Measurements from ENCODE around the gene TLE1. TPM values are rescaled to one million over a fixed set of nuclear protein-coding genes. Genes with fewer than 3 reads are reported as not detected.

TLE1 gene
- total and polyA plus RNA-seq, 10 of the 15 experiments (the other 5 are each of a cell fraction or from before 2014, with no cell fraction given): 0.04 to 0.23 (median 0.10) TPM; not detected in 6

GRCh38 chr9:81724242-81724889 is 35.0 kb upstream of the TLE1 start:
- H3K4me2 ChIP-seq (ENCODE audit: control insufficient read depth, insufficient read depth): no peak overlapping the region
- no TSS peak for BruUV-seq (replicated peaks)
- 27% methylated on average over 3 of the region's 3 CpGs for WGBS (ENCODE audit: insufficient coverage, insufficient replicate concordance, low lambda C conversion rate, missing lambda C conversion rate)
- no peak for FAIRE-seq
- no peaks in the 10 kb centered on the region for H3K79me2 ChIP-seq (ENCODE audit: control insufficient read depth, insufficient read depth, low read length)
- H3K4me3 ChIP-seq: no peak overlapping the region
- intact Hi-C loops (cut with micrococcal nuclease; ENCODE audit: unreplicated experiment): no loop called here
- no peaks in the 10 kb centered on the region for H3K36me3 ChIP-seq (ENCODE audit: control insufficient read depth in 2 of 2, insufficient read depth in 2 of 2, low read length in 1 of 2)
- no peak for TF ChIP-seq MLLT1 (IDR thresholded peaks at IDR 0.05)
- TF ChIP-seq ZBED1 (IDR thresholded peaks at IDR 0.05; ENCODE audit: borderline replicate concordance): no peak
- TF ChIP-seq SMARCA5 (IDR thresholded peaks at IDR 0.05): no peak
- no peak for TF ChIP-seq DPF2 (IDR thresholded peaks at IDR 0.05)
- TF ChIP-seq MTA2 (IDR thresholded peaks at IDR 0.05; ENCODE audit: low read depth): no peak
- TF ChIP-seq BCL3 (IDR thresholded peaks at IDR 0.05; ENCODE audit: borderline replicate concordance, insufficient read depth, low read depth, low read length, poor library complexity, severe bottlenecking): no peak
- no peak for DNase-seq (ENCODE audit: low read depth, low spot score)
- POLR2A ChIA-PET: no interaction called here
- no peak overlapping the region for H3K9ac ChIP-seq (ENCODE audit: control insufficient read depth, insufficient read depth, low read length)
- H3K27ac ChIP-seq (ENCODE audit: control insufficient read depth, insufficient read depth): no peak overlapping the region
- SMC1A ChIA-PET (ENCODE audit: uncharacterized antibody, unreplicated experiment): interaction anchor here (1.7 kb wide), 1 partner anchor 18 kb away, joined by 4 read pairs; no protein-coding TSS in a partner anchor
- no peak overlapping the region for H2AFZ ChIP-seq (ENCODE audit: control insufficient read depth, low read depth, low read length)
- CTCF ChIA-PET: interaction anchor here (0.7 kb wide), 1 partner anchor 230 kb away, joined by 3 read pairs; no protein-coding TSS in a partner anchor
- no peak for ATAC-seq
- no peaks in the 10 kb centered on the region for H3K27me3 ChIP-seq (replicated peaks in 1 of 2; ENCODE audit: control insufficient read depth in 2 of 2, insufficient read depth in 2 of 2, low read length in 1 of 2)
- H4K20me1 ChIP-seq (ENCODE audit: control insufficient read depth, insufficient read depth): no peaks in the 10 kb centered on the region
- in situ Hi-C loops (cut with MboI): no loop called here
- RAD21 ChIA-PET (ENCODE audit: unreplicated experiment): no interaction called here
- H3K9me3 ChIP-seq (replicated peaks; ENCODE audit: control insufficient read depth, insufficient read depth, low read length): no peaks in the 10 kb centered on the region
- no peaks in the 10 kb centered on the region for H3K4me1 ChIP-seq (ENCODE audit: control insufficient read depth, insufficient read depth, low read length)

Measured in GM12878 (cell line).